ENCODE measurements around the gene BRI3. TPM values are rescaled to one million over a fixed set of nuclear protein-coding genes. Genes with fewer than 3 reads are reported as not detected.

Gene BRI3
- total and polyA plus RNA-seq, 2 of the 4 experiments (the other 2 are of a cell fraction) = 24.7 to 68.3 TPM

DNA sequence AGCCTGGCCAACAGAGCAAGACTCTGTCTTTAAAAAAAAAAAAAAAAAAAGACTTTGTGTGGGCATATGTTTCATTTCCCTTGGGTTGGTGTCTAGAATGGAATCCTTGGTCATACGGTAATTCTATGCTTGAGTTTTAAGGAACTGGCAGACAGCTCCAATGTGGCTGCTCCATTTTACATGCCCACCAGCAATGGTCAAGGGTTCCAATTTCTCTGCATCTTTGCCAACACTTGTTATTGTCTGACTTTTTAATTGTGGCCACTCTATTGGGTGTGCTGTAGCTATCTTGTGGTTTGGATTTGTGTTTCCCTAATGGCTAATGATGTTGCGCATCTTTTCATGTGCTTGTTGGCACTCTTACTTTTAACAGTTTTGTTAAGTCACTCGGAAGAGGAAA lies 57.6 kb downstream of the BRI3 start:
- H4K20me1 ChIP-seq (ENCODE audit: insufficient read depth, low read length) = no peaks in the 10 kb centered on the region
- no peak overlapping the region for H3K56ac ChIP-seq (ENCODE audit: extremely low read depth, insufficient read depth, low read length)
- ChIA-PET POLR2A (ENCODE audit: unreplicated experiment) (no interaction called here), CTCF (no interaction called here)
- H3K79me1 ChIP-seq (ENCODE audit: low read depth in 1 of 2, low read length in 2 of 2) = peaks cover 3 to 19% of the 10 kb centered on the region in 2 experiments; a peak in 2 of 4 replicates
- H3K4me2 ChIP-seq (ENCODE audit: low read depth, low read length) = no peak overlapping the region
- no peak overlapping the region for H2BK20ac ChIP-seq (ENCODE audit: low read depth, low read length)
- no peak overlapping the region for H2AK9ac ChIP-seq (replicated peaks; ENCODE audit: low read depth, low read length, poor library complexity)
- H3K27me3 ChIP-seq (ENCODE audit: control insufficient read depth, insufficient read depth, low read length) = no peaks in the 10 kb centered on the region
- no peak overlapping the region for H2BK15ac ChIP-seq (ENCODE audit: low read depth, low read length)
- dilution Hi-C loops (cut with HindIII; ENCODE audit: low sequenced_read_pairs, unreplicated experiment) = no loop called here
- no peak overlapping the region for H2BK5ac ChIP-seq (ENCODE audit: low read depth, low read length, poor library complexity, severe bottlenecking)
- H3K4ac ChIP-seq (ENCODE audit: low read depth, low read length) = no peak overlapping the region
- H3K36me3 ChIP-seq (ENCODE audit: control insufficient read depth, insufficient read depth, low read length) = no peaks in the 10 kb centered on the region
- no TSS peak for BruUV-seq (replicated peaks)
- intact Hi-C loops (cut with micrococcal nuclease) = no loop called here
- no peak overlapping the region for H4K8ac ChIP-seq (ENCODE audit: low read depth in 2 of 2, low read length in 2 of 2)
- in situ Hi-C loops (cut with MboI; ENCODE audit: low sequenced_read_pairs) = no loop called here
- no peak overlapping the region for H4K5ac ChIP-seq (ENCODE audit: low read depth, low read length)
- H3K4me1 ChIP-seq (ENCODE audit: control insufficient read depth, insufficient read depth, low read length) = peaks cover 5% of the 10 kb centered on the region; the same call in 1 of the 2 replicates
- H3K14ac ChIP-seq (replicated peaks; ENCODE audit: low read depth, low read length) = no peak overlapping the region
- H3K9ac ChIP-seq (ENCODE audit: low read depth, low read length) = no peak overlapping the region
- no peak overlapping the region for H2AK5ac ChIP-seq (ENCODE audit: low read depth, low read length)
- H3K18ac ChIP-seq (ENCODE audit: low read depth, low read length) = no peak overlapping the region
- no peak overlapping the region for H4K91ac ChIP-seq (ENCODE audit: insufficient read depth, low read depth, low read length)
- ATAC-seq (ENCODE audit: low read depth) (no peak), DNase-seq (no peak)
- TF ChIP-seq SMC3 (IDR thresholded peaks at IDR 0.05; ENCODE audit: low read depth, low read length) = no peak
- TF ChIP-seq, protein P1, sequence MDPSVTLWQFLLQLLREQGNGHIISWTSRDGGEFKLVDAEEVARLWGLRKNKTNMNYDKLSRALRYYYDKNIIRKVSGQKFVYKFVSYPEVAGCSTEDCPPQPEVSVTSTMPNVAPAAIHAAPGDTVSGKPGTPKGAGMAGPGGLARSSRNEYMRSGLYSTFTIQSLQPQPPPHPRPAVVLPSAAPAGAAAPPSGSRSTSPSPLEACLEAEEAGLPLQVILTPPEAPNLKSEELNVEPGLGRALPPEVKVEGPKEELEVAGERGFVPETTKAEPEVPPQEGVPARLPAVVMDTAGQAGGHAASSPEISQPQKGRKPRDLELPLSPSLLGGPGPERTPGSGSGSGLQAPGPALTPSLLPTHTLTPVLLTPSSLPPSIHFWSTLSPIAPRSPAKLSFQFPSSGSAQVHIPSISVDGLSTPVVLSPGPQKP (IDR thresholded peaks at IDR 0.05; ENCODE audit: borderline replicate concordance, low read depth, low read length) = no peak
- TF ChIP-seq FOS (IDR thresholded peaks at IDR 0.05; ENCODE audit: low read depth, low read length) = no peak
- TF ChIP-seq NFE2L2 (IDR thresholded peaks at IDR 0.05; ENCODE audit: low read depth, low read length) = no peak
- no peak for TF ChIP-seq RAD21 (IDR thresholded peaks at IDR 0.05; ENCODE audit: low read length)
- no peak for TF ChIP-seq POLR2A (IDR thresholded peaks at IDR 0.05; ENCODE audit: low read depth, low read length)
- no peak for TF ChIP-seq MAFK (IDR thresholded peaks at IDR 0.05; ENCODE audit: low read depth, low read length)
- no peak for TF ChIP-seq CEBPB (IDR thresholded peaks at IDR 0.05; ENCODE audit: low read depth, low read length)
- no peak for TF ChIP-seq RCOR1 (IDR thresholded peaks at IDR 0.05; ENCODE audit: insufficient replicate concordance, low read length)
- no peak for TF ChIP-seq CHD1 (IDR thresholded peaks at IDR 0.05; ENCODE audit: low read depth, low read length)
- TF ChIP-seq, protein P2, sequence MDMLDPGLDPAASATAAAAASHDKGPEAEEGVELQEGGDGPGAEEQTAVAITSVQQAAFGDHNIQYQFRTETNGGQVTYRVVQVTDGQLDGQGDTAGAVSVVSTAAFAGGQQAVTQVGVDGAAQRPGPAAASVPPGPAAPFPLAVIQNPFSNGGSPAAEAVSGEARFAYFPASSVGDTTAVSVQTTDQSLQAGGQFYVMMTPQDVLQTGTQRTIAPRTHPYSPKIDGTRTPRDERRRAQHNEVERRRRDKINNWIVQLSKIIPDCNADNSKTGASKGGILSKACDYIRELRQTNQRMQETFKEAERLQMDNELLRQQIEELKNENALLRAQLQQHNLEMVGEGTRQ (IDR thresholded peaks at IDR 0.05; ENCODE audit: low read depth, low read length) = no peak
- no peak for TF ChIP-seq MXI1 (IDR thresholded peaks at IDR 0.05; ENCODE audit: borderline replicate concordance, low read depth, low read length)
- TF ChIP-seq RFX5 (IDR thresholded peaks at IDR 0.05; ENCODE audit: low read depth, low read length) = no peak
- no peak for TF ChIP-seq BHLHE40 (IDR thresholded peaks at IDR 0.05; ENCODE audit: low read depth, low read length)
- TF ChIP-seq, protein P3, sequence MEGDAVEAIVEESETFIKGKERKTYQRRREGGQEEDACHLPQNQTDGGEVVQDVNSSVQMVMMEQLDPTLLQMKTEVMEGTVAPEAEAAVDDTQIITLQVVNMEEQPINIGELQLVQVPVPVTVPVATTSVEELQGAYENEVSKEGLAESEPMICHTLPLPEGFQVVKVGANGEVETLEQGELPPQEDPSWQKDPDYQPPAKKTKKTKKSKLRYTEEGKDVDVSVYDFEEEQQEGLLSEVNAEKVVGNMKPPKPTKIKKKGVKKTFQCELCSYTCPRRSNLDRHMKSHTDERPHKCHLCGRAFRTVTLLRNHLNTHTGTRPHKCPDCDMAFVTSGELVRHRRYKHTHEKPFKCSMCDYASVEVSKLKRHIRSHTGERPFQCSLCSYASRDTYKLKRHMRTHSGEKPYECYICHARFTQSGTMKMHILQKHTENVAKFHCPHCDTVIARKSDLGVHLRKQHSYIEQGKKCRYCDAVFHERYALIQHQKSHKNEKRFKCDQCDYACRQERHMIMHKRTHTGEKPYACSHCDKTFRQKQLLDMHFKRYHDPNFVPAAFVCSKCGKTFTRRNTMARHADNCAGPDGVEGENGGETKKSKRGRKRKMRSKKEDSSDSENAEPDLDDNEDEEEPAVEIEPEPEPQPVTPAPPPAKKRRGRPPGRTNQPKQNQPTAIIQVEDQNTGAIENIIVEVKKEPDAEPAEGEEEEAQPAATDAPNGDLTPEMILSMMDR (conservative IDR thresholded peaks at IDR 0.05; ENCODE audit: low read depth, low read length) = no peak
- no peak for TF ChIP-seq MAZ (IDR thresholded peaks at IDR 0.05; ENCODE audit: borderline replicate concordance, low read depth, low read length)
- no CpG with 5 or more reads among the region's 3 CpGs for WGBS, 2 experiments (ENCODE audit: extremely low coverage in 2 of 2, insufficient read length in 1 of 2)
- no peaks in the 10 kb centered on the region for H3K9me1 ChIP-seq (ENCODE audit: insufficient read depth, low read length)
- no peak overlapping the region for H3K27ac ChIP-seq (ENCODE audit: insufficient read depth, low read length)
- H2AFZ ChIP-seq (replicated peaks; ENCODE audit: low read length, poor library complexity) = no peak overlapping the region
- H3K23ac ChIP-seq (ENCODE audit: low read depth, low read length) = no peak overlapping the region
- no peak overlapping the region for H2BK120ac ChIP-seq (ENCODE audit: low read depth, low read length)
- no peak overlapping the region for H3K4me3 ChIP-seq (ENCODE audit: insufficient read depth, low read depth, low read length)
- peaks cover 1% of the 10 kb centered on the region; the same call in 1 of the 2 replicates for H3K9me3 ChIP-seq (ENCODE audit: control insufficient read depth, insufficient read depth, low read length)

Data from IMR-90 (cell line).